Activated CD8-positive, alpha-beta T cell treated with anti-CD3 and anti-CD28 coated beads for 36 hours (primary cell): ENCODE data around the gene UPF1. TPM values are rescaled to one million over a fixed set of nuclear protein-coding genes. Genes with fewer than 3 reads are reported as not detected.

Experiments used
- ATAC-seq: fragments of 200-7000 bp; cut with Tn5 transposase; one replicate; pipeline ENCODE4 v1.10.0; 2021; ENCODE audit warnings: mild to moderate bottlenecking, moderate library complexity
- CTCF ChIA-PET: fragments of 350-600 bp; sonication (Branson Sonifier 250); formaldehyde crosslinking; loops from one replicate; lab custom pipeline; 2021; ENCODE audit warnings: antibody characterized with exemption; lab: Charles Lee
- POLR2A ChIA-PET: fragments of 350-600 bp; sonication (Branson Sonifier 250); formaldehyde crosslinking; loops from one replicate; lab custom pipeline; 2021; ENCODE audit warnings: antibody characterized with exemption; lab: Charles Lee
- DNase-seq: peaks from one replicate; pipeline ENCODE4 v3.0.0-alpha.2; 2020
- H3K27ac Mint-ChIP-seq: one replicate; pipeline ENCODE4 v1.8.0; 2021; ENCODE audit warnings: mild to moderate bottlenecking, mixed read lengths
- H3K27me3 Mint-ChIP-seq: one replicate; pipeline ENCODE4 v1.8.0; 2021; ENCODE audit warnings: mixed read lengths
- H3K36me3 Mint-ChIP-seq: one replicate; pipeline ENCODE4 v1.8.0; 2021; ENCODE audit warnings: low read depth, mixed read lengths
- H3K4me1 Mint-ChIP-seq: one replicate; pipeline ENCODE4 v1.8.0; 2021; ENCODE audit warnings: low read depth, mixed read lengths
- H3K4me3 Mint-ChIP-seq: one replicate; pipeline ENCODE4 v1.8.0; 2021; ENCODE audit warnings: mild to moderate bottlenecking, moderate library complexity, mixed read lengths
- H3K9me3 Mint-ChIP-seq: one replicate; pipeline ENCODE4 v1.8.0; 2021; ENCODE audit warnings: mixed read lengths
- intact Hi-C: fragments of 100-400 bp; cut with micrococcal nuclease; formaldehyde crosslinking; loops from one replicate; pipeline ENCODE4 v1.10.0; 2022
- total RNA-seq, 2 experiments: library from RNA; stranded (reverse); gene quantifications; one replicate each; pipeline ENCODE4 v1.2.3, GENCODE V29; 2021
- TF ChIP-seq, protein P1 (sequence below): fragments of 200-600 bp; IDR thresholded peaks from one replicate; pipeline ENCODE4 v1.8.0; 2022; ENCODE audit warnings: antibody characterized with exemption, mild to moderate bottlenecking

UPF1 gene
- total RNA-seq, 2 experiments from 2014 or later = 75.9 to 87.6 TPM

DNA sequence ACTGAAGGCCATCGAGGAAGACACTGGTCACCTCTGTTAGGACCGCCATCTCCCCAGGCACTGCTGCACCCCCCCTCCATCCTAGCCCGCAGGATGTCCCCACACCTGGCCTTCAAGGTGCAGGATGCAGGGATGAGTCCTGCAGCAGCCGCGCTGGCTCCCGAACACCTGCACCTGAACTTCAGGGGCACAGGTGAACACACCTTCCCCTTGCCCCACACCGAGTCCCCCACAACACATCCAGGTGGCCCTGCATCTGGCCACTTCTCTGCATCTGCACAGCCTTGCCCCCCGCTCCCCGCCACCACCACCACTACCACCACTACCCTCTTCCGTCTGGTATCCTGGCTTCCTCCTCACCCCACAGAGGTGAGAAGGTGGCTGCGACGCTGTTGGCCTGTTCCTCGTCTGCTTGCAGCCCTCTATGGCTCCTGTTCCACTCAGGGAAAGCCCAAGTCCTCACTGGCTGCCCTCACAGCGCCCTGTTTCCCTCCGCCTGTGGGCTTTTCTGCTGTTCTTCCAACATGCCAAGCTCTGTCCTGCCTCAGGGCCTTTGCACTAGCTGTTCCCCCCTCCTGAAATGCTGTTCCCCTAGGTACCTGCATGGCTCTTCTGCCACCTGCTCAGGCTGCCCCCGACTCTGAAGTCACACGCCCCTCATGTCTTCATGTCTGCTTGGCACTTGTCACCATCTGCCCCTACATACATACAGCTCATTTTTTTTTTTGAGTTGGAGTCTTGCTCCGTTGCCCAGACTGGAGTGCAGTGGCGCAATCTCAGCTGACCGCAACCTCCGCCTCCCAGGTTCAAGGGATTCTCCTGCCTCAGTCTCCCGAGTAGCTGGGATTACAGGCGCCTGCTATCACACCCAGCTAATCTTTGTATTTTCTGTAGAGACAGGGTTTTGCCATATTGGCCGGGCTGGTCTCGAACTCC, 65.6 kb downstream of the UPF1 start:
- Mint-ChIP-seq H3K27me3 (peaks cover 28% of the 10 kb centered on the region), H3K4me3 (no peak overlapping the region), H3K9me3 (no peaks in the 10 kb centered on the region), H3K27ac (no peak overlapping the region), H3K36me3 (peaks cover 12% of the 10 kb centered on the region), H3K4me1 (peaks cover 2% of the 10 kb centered on the region)
- ATAC-seq = no peak
- no peak for DNase-seq
- ChIA-PET CTCF (no interaction called here), POLR2A (interaction anchor here (0.6 kb wide), 1 partner anchor 317 kb away, joined by 3 read pairs; no protein-coding TSS in a partner anchor)
- TF ChIP-seq, protein P1, sequence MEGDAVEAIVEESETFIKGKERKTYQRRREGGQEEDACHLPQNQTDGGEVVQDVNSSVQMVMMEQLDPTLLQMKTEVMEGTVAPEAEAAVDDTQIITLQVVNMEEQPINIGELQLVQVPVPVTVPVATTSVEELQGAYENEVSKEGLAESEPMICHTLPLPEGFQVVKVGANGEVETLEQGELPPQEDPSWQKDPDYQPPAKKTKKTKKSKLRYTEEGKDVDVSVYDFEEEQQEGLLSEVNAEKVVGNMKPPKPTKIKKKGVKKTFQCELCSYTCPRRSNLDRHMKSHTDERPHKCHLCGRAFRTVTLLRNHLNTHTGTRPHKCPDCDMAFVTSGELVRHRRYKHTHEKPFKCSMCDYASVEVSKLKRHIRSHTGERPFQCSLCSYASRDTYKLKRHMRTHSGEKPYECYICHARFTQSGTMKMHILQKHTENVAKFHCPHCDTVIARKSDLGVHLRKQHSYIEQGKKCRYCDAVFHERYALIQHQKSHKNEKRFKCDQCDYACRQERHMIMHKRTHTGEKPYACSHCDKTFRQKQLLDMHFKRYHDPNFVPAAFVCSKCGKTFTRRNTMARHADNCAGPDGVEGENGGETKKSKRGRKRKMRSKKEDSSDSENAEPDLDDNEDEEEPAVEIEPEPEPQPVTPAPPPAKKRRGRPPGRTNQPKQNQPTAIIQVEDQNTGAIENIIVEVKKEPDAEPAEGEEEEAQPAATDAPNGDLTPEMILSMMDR = no peak
- intact Hi-C loops = no loop called here

DNA sequence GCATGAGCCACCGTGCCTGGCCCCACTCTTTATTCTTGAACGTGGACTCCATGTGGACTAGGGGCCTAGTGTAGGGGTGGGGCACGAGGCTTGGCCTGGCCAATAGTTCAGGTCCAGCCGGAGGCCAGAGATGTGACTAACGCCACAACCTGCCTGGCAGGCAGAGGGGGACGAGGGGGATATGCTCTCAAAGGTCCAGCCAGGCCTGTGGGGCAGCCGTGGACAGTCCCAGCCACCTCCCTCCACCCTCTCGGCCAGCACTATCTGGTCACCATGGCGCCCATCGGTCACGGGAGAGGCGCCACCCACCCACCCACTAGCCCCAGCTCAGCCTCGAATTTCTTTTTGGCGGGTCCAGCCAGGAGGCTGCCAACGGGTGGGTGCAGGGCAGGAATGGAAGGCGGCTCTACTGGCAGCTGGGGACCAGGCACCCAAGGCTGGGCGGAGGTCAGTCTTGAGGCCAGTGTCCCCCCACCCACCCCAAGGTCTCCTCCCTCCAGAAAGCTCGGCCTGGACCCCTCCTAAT, 66.4 kb downstream of the UPF1 start:
- POLR2A ChIA-PET = no interaction called here

DNA sequence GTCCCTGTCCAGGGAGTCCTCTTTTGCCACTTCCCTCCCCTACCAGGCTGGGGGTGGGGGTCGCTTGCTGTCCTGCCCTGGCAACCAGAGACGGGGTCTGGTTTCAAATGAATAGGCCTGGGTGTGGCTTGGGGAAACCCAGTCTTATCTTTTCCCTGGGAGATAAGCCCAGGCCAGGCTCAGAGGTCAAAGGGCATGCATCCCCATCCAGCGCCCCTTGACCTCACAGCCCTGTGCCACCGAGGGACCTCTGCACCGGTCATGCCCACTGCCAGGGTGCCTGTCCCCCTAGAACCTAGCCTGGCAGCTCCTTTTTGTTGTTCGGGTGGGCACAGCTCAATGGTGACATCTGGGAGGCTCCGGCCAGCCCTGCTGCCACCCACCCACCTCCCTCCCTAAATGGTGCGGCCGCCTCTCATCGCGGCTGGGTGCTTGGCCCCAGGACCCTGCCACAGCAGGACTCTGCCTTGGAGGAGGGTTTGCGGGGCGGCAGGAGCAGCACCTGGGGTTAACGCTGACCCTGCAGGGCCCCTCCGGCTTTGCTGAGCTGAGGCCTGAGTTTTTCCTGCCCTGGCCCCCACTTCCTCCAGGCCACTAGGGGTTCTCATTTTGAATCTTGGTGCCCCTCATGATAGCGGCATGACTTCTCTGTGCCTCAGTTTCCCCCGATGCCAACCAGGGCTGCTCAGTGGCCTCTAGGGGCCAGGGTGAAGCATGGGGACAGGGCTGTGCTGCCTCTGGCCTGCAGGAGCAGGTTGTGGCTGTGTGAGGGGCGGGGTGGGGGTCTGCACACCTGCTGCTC, 67.0 kb downstream of the UPF1 start:
- Mint-ChIP-seq H3K27ac (no peak overlapping the region), H3K4me3 (no peak overlapping the region), H3K36me3 (peaks cover 12% of the 10 kb centered on the region), H3K9me3 (no peaks in the 10 kb centered on the region), H3K27me3 (peaks cover 22% of the 10 kb centered on the region), H3K4me1 (peaks cover 2% of the 10 kb centered on the region)
- ATAC-seq (no peak), DNase-seq (no peak)
- CTCF ChIA-PET = no interaction called here
- intact Hi-C loops = no loop called here
- POLR2A ChIA-PET = no interaction called here
- TF ChIP-seq, protein P1 = no peak

More for the DNA sequence above, 66.4 kb downstream of the UPF1 start:
- TF ChIP-seq, protein P1 = no peak
- DNase-seq (no peak), ATAC-seq (no peak)
- Mint-ChIP-seq H3K36me3 (peaks cover 12% of the 10 kb centered on the region), H3K4me3 (no peak overlapping the region), H3K9me3 (no peaks in the 10 kb centered on the region), H3K4me1 (peaks cover 2% of the 10 kb centered on the region), H3K27ac (no peak overlapping the region), H3K27me3 (peaks cover 26% of the 10 kb centered on the region)
- intact Hi-C loops = no loop called here
- CTCF ChIA-PET = no interaction called here

DNA sequence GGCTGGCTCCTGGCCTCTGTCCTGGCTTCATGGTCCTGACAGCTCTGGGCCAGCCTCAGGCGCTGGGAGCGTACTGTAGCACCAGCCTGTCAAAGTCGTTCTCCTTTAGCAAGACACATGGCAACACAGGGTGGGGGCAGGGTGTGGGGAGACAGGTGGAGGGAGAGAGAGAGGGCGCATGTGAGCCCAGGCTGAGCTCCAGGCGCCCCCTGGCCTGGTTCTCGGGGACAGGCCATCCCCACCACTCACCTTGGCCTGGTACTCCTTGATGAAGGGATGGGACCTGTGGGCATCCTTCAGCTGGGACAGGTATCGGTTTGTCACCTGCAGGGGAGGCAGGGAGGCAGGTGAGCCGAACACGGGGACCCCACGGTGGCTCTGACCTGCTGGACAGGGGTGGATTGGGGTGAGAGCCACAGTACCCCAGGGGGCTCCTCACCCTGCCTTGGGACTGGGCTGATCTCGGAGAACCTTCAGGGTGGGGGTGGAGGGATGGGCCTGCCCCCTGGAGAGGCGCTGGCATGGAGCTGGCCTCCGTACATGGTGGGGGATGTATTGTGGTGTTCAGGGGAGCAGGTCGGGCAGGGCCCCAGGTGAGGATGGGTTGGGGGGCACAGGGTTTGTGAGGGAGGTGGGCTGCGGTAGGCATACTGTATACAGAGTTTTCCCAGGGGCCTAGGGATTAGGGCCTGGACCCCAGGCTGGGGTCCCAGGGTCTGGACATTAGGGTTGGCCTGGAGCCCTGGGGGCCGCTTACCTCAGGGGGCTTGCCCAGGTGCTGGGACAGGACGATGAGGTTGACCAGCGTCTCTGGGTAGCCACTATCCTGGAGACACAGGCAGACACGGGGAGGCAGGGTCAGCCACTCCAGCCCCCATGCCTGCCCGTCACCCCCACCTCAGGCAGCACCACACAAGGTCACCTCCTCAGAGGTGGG, 68.1 kb downstream of the UPF1 start:
- no peak for DNase-seq
- Mint-ChIP-seq H3K9me3 (no peaks in the 10 kb centered on the region), H3K4me1 (peaks cover 2% of the 10 kb centered on the region), H3K36me3 (peaks cover 13% of the 10 kb centered on the region), H3K27me3 (peaks cover 16% of the 10 kb centered on the region), H3K4me3 (no peak overlapping the region), H3K27ac (no peak overlapping the region)
- intact Hi-C loops = no loop called here
- ChIA-PET CTCF (no interaction called here), POLR2A (interaction anchor here (1.0 to 1.2 kb wide), 2 partner anchors 19 to 21 kb away, joined by 3 to 4 read pairs; partner anchors contain the start of genes COPE and DDX49)
- TF ChIP-seq, protein P1 = no peak
- no peak for ATAC-seq
